Liver (tissue), 9 donors: ENCODE data around the gene PRRT1B. TPM values are rescaled to one million over a fixed set of nuclear protein-coding genes. Genes with fewer than 3 reads are reported as not detected.
A peak's percentile ranks its signal among the peaks of the same experiment; 100 is the strongest.

ENCODE experiments used
- DNase-seq: peaks from one replicate; pipeline ENCODE4 v3.0.0-alpha.2; 2017; ENCODE audit warnings: low spot score
- H3K27ac ChIP-seq, 2 donors: one replicate each; pipeline ENCODE4 v1.7.0; 2013; ENCODE audit warnings: inconsistent platforms in 2 of 2, low read length in 2 of 2, control low read depth in 1 of 2, low read depth in 1 of 2, mild to moderate bottlenecking in 1 of 2
- H3K27me3 ChIP-seq, 4 donors: one replicate each; pipeline versions ENCODE4 v1.6.1 to v1.7.0; 2013; ENCODE audit warnings: low read length in 3 of 4, inconsistent platforms in 1 of 4, mild to moderate bottlenecking in 1 of 4, moderate library complexity in 1 of 4; ENCODE audit not compliant: control insufficient read depth in 4 of 4, insufficient read depth in 4 of 4
- H3K36me3 ChIP-seq, 4 donors: one replicate each; pipeline versions ENCODE4 v1.6.1 to v1.7.0; 2013; ENCODE audit warnings: low read length in 3 of 4, mild to moderate bottlenecking in 3 of 4, low read depth in 1 of 4, moderate library complexity in 1 of 4; ENCODE audit not compliant: control insufficient read depth in 4 of 4, insufficient read depth in 3 of 4
- H3K4me1 ChIP-seq, 4 donors: one replicate each; pipeline versions ENCODE4 v1.6.1 to v1.7.0; 2013; ENCODE audit warnings: low read length in 3 of 4, mild to moderate bottlenecking in 3 of 4, moderate library complexity in 1 of 4; ENCODE audit not compliant: control insufficient read depth in 4 of 4, insufficient read depth in 4 of 4
- H3K4me3 ChIP-seq, 3 donors: one replicate each; pipeline versions ENCODE4 v1.6.1 to v1.7.0; 2013; ENCODE audit warnings: low read length in 3 of 3, control low read depth in 1 of 3, low read depth in 1 of 3, mild to moderate bottlenecking in 1 of 3
- H3K9ac ChIP-seq, 2 donors: one replicate each; pipeline ENCODE4 v1.7.0; 2013; ENCODE audit warnings: low read length in 2 of 2, mild to moderate bottlenecking in 2 of 2, moderate library complexity in 2 of 2, control low read depth in 1 of 2, low read depth in 1 of 2
- H3K9me3 ChIP-seq, 4 donors: one replicate each; pipeline versions ENCODE4 v1.6.1 to v1.7.0; 2013; ENCODE audit warnings: low read length in 3 of 4; ENCODE audit not compliant: control insufficient read depth in 4 of 4
- ATF3 ChIP-seq: IDR thresholded peaks from 2 replicates; pipeline ENCODE4 v1.6.1; 2016; ENCODE audit warnings: antibody characterized with exemption
- FOXA1 ChIP-seq: IDR thresholded peaks from 2 replicates; pipeline ENCODE4 v1.6.1; 2016; ENCODE audit warnings: antibody characterized with exemption
- FOXA2 ChIP-seq: IDR thresholded peaks from 2 replicates; pipeline ENCODE4 v1.6.1; 2016; ENCODE audit warnings: antibody characterized with exemption
- GABPA ChIP-seq, 2 donors: IDR thresholded peaks in 1 of 2; conservative IDR thresholded peaks in 1 of 2; 2 replicates each; pipeline ENCODE4 v1.6.1; 2016; ENCODE audit warnings: antibody characterized with exemption in 2 of 2, mild to moderate bottlenecking in 1 of 2, moderate library complexity in 1 of 2
- HNF4A ChIP-seq, 2 donors: conservative IDR thresholded peaks; 2 replicates each; pipeline ENCODE4 v1.6.1; 2016; ENCODE audit warnings: antibody characterized with exemption in 2 of 2, mild to moderate bottlenecking in 2 of 2
- JUND ChIP-seq, 2 donors: IDR thresholded peaks; 2 replicates each; pipeline ENCODE4 v1.6.1; 2016; ENCODE audit warnings: antibody characterized with exemption in 2 of 2
- MAX ChIP-seq: IDR thresholded peaks from 2 replicates; pipeline ENCODE4 v1.6.1; 2016; ENCODE audit warnings: antibody characterized with exemption
- RAD21 ChIP-seq, 2 donors: IDR thresholded peaks; 2 replicates each; pipeline ENCODE4 v1.6.1; 2016; ENCODE audit warnings: antibody characterized with exemption in 2 of 2, mild to moderate bottlenecking in 2 of 2
- RXRA ChIP-seq, 2 donors: IDR thresholded peaks; 2 replicates each; pipeline ENCODE4 v1.6.1; 2017 to 2018; ENCODE audit warnings: antibody characterized with exemption in 2 of 2, mild to moderate bottlenecking in 1 of 2
- ZBTB33 ChIP-seq: IDR thresholded peaks from 2 replicates; pipeline ENCODE4 v1.6.1; 2016; ENCODE audit warnings: antibody characterized with exemption
- WGBS: extraction: QIAGEN DNeasy Blood & Tissue Kit; methylation state at CpG from one replicate; pipeline ENCODE4 v1.1.7; 2013; 5-methylcytosine and 5-hydroxymethylcytosine counted together
- polyA plus RNA-seq, 2 donors: library from polyadenylated mRNA; stranded (reverse) in 1 of 2; unstranded in 1 of 2; fragments of 200-250 nt in 1 of 2; fragments of >200 nt in 1 of 2; fragmentation: Nextera tagmentation in 1 of 2; extraction: Ambion mirVana in 1 of 2; gene quantifications; one replicate each; pipeline versions ENCODE4 v1.2.1 to v1.2.3, GENCODE V29; 2013 to 2015
- total RNA-seq, 2 donors: library from RNA; depleted of rRNA; stranded (reverse); fragments of >200 nt; gene quantifications; one replicate each; pipeline ENCODE4 v1.2.3, GENCODE V29; 2014
- donor health status: healthy.
- donor health status: healthy.
- donor health status: healthy.
- donor health status: healthy.
- donor health status: healthy.

The PRRT1B gene
- total and polyA plus RNA-seq, 4 donors = 0.15 to 1.9 (median 1.4) TPM

GRCh38 chr9:131529597-131530545, 15.5 kb upstream of the PRRT1B start (continued):
- peak in 1 of 2 donors; percentile 20 for TF ChIP-seq GABPA (IDR thresholded peaks at IDR 0.05 in 1 of 2, conservative IDR thresholded peaks at IDR 0.05 in 1 of 2)
- no peak for TF ChIP-seq FOXA2

GRCh38 chr9:131530546-131530919, 14.8 kb upstream of the PRRT1B start:
- Histone ChIP-seq H3K9me3 (no peaks in the 10 kb centered on the region), H3K4me3 (peak overlapping the region; percentile 59 to 96 (median 94)), H3K27ac (peak overlapping the region; percentile 68 to 80), H3K4me1 (peaks cover 6 to 34% (median 26%) of the 10 kb centered on the region in 4 donors), H3K9ac (peak overlapping the region; percentile 1 to 90), H3K27me3 (no peaks in the 10 kb centered on the region), H3K36me3 (peaks cover 9 to 31% (median 14%) of the 10 kb centered on the region in 4 donors)
- 2% methylated on average over 29 of the region's 29 CpGs for WGBS
- TF ChIP-seq ZBTB33 (no peak), RXRA (IDR thresholded peaks at IDR 0.05) (no peak), ATF3 (no peak), HNF4A (conservative IDR thresholded peaks at IDR 0.05) (no peak), MAX (no peak), JUND (IDR thresholded peaks at IDR 0.05) (no peak), RAD21 (IDR thresholded peaks at IDR 0.05) (peak in 1 of 2 donors; percentile 21), GABPA (IDR thresholded peaks at IDR 0.05 in 1 of 2, conservative IDR thresholded peaks at IDR 0.05 in 1 of 2) (no peak)
- DNase-seq = peak; percentile 47

DNA sequence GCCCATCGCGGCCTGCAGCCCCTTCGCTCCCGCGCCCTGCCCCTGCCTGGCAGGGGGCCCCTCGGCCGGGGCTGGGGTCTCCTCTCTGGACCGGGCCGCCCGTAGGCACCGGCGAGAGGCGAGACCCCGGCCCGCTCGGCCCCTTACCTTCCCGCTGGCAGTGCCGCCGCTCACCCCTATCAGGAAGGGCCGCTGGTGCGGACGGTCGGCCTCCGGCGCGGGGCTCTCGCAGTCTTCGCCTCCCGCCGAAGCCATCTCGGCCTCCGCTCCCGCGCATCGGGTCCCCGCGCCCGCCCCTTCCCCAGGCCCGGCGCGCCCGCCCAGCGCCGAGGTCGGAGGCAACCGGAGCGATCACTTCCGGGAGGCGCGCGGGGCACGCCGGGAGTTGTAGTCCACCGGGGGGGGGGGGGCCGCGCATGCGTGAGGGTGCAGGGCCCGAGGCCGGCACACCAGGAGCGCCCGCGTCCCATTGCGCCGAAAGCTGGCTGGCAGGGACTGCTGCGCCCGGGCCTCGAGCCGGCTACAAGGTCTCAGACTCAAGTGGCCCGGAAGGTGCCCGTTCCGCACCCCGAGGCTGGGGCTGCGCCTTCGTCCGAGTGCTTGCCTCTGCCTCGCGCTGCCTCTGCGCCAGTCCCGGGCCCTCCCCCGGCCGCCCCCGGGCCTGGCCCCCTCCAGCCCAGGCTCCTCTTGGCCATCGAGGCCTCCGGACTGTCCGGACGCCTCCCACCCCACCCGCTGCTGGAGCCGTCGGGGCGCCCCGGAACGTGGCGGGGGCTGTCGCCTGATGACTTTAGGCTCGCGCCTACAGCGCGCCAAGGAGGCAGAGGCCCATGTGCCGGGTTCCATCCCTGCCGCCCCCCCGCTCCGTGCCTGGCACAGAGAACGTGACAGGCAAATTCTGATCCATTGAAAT, 14.1 kb upstream of the PRRT1B start, which contains the start of gene UCK1:
UCK1 (minus strand) TSS at position 344 of the 913 bp plus-strand sequence; CDS start at position 255, 89 bp downstream.
- H3K27me3 ChIP-seq = no peaks in the 10 kb centered on the region
- peak; percentile 90 for DNase-seq
- WGBS = 8% methylated on average over 103 of the region's 103 CpGs
- H3K9ac ChIP-seq = peak within 1 kb of the TSS; percentile 18 to 90
- no peaks in the 10 kb centered on the region for H3K9me3 ChIP-seq
- peak within 1 kb of the TSS; percentile 68 to 80 for H3K27ac ChIP-seq
- H3K36me3 ChIP-seq = peaks cover 9 to 24% (median 13%) of the 10 kb centered on the region in 4 donors
- no peak for TF ChIP-seq FOXA1
- TF ChIP-seq GABPA (IDR thresholded peaks at IDR 0.05 in 1 of 2, conservative IDR thresholded peaks at IDR 0.05 in 1 of 2) = peak in 1 of 2 donors; percentile 80
- H3K4me1 ChIP-seq = peaks cover 6 to 34% (median 26%) of the 10 kb centered on the region in 4 donors
- peak within 1 kb of the TSS; percentile 59 to 96 (median 94) for H3K4me3 ChIP-seq
